ENCODE results near the gene EFCAB14. TPM values are rescaled to one million over a fixed set of nuclear protein-coding genes. Genes with fewer than 3 reads are reported as not detected.
"Not testable (repeated sequence)": the region's sequence is repeated elsewhere in the genome, so short reads cannot be mapped to it uniquely, and the experiment has no call there.

The EFCAB14 gene
- total RNA-seq, 4 donors from 2014 or later = 71.5 to 138 (median 106) TPM

GRCh38 chr1:46749404-46749803, 30.5 kb upstream of the EFCAB14 start:
- intact Hi-C loops (cut with DNase I; ENCODE audit: low total_unique reads) = no loop called here
- H3K4me3 ChIP-seq (ENCODE audit: low read depth, poor library complexity, severe bottlenecking) = no peak overlapping the region

GRCh38 chr1:46747683-46748288, 28.9 kb upstream of the EFCAB14 start:
- TF ChIP-seq CTCF (IDR thresholded peaks at IDR 0.05) (peak in 1 of 3 donors; percentile 79), POLR2A (IDR thresholded peaks at IDR 0.05) (no peak)
- WGBS, 2 donors = 28 to 39% methylated on average over 5 of the region's 5 CpGs
- H3K4me3 ChIP-seq (ENCODE audit: low read depth, poor library complexity, severe bottlenecking) = no peak overlapping the region
- intact Hi-C loops (cut with DNase I; ENCODE audit: low total_unique reads) = no loop called here
- peak in 1 of 2 donors; percentile 66 for DNase-seq (ENCODE audit: low spot score in 2 of 2)

More at GRCh38 chr1:46749404-46749803, 30.5 kb upstream of the EFCAB14 start:
- 26 to 38% methylated on average over 1 of the region's 1 CpG for WGBS, 2 donors
- DNase-seq (ENCODE audit: low spot score in 2 of 2) = no peak
- TF ChIP-seq POLR2A (IDR thresholded peaks at IDR 0.05) (no peak), CTCF (IDR thresholded peaks at IDR 0.05) (no peak)

GRCh38 chr1:46742069-46742468, 23.2 kb upstream of the EFCAB14 start:
- no peak for DNase-seq (ENCODE audit: low spot score in 2 of 2)
- no peak overlapping the region for H3K4me3 ChIP-seq (ENCODE audit: low read depth, poor library complexity, severe bottlenecking)
- intact Hi-C loops (cut with DNase I; ENCODE audit: low total_unique reads) = no loop called here
- WGBS, 2 donors = 58 to 68% methylated on average over 3 of the region's 3 CpGs
- no peak for TF ChIP-seq POLR2A (IDR thresholded peaks at IDR 0.05)
- TF ChIP-seq CTCF (IDR thresholded peaks at IDR 0.05) = no peak

GRCh38 chr1:46735708-46736324, 16.9 kb upstream of the EFCAB14 start:
- TF ChIP-seq POLR2A (IDR thresholded peaks at IDR 0.05) = no peak
- no peak for TF ChIP-seq CTCF (IDR thresholded peaks at IDR 0.05)
- intact Hi-C loops (cut with DNase I; ENCODE audit: low total_unique reads) = no loop called here
- DNase-seq (ENCODE audit: low spot score in 2 of 2) = no peak
- H3K4me3 ChIP-seq (ENCODE audit: low read depth, poor library complexity, severe bottlenecking) = no peak overlapping the region
- 3 to 5% methylated on average over 3 of the region's 3 CpGs for WGBS, 2 donors

GRCh38 chr1:46728327-46728873, 9.5 kb upstream of the EFCAB14 start:
- intact Hi-C loops (cut with DNase I; ENCODE audit: low total_unique reads) = loop anchor here (10.0 kb wide), 2 partner anchors 104 to 194 kb away; a partner anchor contains a TSS
- WGBS, 2 donors = 22 to 49% methylated on average over 6 of the region's 6 CpGs

GRCh38 chr1:46725736-46726108, 6.8 kb upstream of the EFCAB14 start:
- TF ChIP-seq POLR2A (IDR thresholded peaks at IDR 0.05) = no peak
- TF ChIP-seq CTCF (IDR thresholded peaks at IDR 0.05) = no peak
- intact Hi-C loops (cut with DNase I; ENCODE audit: low total_unique reads) = loop anchor here (10.0 kb wide), 2 partner anchors 101 to 191 kb away; a partner anchor contains a TSS
- DNase-seq (ENCODE audit: low spot score in 2 of 2) = no peak
- no peak overlapping the region for H3K4me3 ChIP-seq (ENCODE audit: low read depth, poor library complexity, severe bottlenecking)
- 58% methylated on average over 3 of the region's 3 CpGs for WGBS, 2 donors

More at GRCh38 chr1:46728327-46728873, 9.5 kb upstream of the EFCAB14 start:
- H3K4me3 ChIP-seq (ENCODE audit: low read depth, poor library complexity, severe bottlenecking); DNase-seq (ENCODE audit: low spot score in 2 of 2): not testable (repeated sequence)
